Measurements from ENCODE around the gene CNKSR3.

The CNKSR3 gene

DNA sequence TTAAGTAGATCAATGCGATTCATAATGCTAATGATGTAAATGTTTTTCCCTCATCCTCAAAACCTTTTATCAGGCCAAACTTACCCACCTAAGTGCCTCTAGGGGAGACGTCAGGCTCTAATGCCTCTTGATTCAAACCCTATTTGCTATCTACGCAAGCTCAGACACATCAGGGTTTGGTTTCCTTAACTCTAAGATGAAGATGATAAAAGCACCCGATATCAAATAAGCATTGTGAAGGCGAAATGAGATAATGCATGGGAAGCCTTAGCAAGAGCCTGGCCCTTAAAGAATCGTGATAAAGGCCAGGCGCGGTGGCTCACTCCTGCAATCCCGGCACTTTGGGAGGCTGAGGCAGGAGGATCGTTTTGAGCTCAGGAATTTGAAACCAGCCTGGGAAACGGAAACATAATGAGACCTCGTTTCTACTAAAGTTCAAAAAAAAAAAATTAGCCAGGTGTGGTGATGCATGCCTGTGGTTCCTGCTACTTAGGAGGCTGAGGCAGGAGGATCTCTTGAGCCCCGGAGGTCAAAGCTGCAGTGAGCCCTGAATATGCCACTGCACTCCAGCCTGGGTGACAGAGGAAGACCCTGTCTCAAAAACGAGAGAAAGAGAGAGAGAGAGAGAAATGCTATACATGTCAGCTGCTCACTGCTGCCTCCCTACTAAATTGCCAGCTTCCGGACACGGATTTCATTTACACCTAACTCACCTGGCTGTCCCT lies 13.5 kb downstream of the CNKSR3 start:
- no peak for DNase-seq (ENCODE audit: extremely low read depth, low read depth)
- TF ChIP-seq, protein P1, sequence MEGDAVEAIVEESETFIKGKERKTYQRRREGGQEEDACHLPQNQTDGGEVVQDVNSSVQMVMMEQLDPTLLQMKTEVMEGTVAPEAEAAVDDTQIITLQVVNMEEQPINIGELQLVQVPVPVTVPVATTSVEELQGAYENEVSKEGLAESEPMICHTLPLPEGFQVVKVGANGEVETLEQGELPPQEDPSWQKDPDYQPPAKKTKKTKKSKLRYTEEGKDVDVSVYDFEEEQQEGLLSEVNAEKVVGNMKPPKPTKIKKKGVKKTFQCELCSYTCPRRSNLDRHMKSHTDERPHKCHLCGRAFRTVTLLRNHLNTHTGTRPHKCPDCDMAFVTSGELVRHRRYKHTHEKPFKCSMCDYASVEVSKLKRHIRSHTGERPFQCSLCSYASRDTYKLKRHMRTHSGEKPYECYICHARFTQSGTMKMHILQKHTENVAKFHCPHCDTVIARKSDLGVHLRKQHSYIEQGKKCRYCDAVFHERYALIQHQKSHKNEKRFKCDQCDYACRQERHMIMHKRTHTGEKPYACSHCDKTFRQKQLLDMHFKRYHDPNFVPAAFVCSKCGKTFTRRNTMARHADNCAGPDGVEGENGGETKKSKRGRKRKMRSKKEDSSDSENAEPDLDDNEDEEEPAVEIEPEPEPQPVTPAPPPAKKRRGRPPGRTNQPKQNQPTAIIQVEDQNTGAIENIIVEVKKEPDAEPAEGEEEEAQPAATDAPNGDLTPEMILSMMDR (IDR thresholded peaks at IDR 0.05; ENCODE audit: low read depth, low read length), result no peak

DNA sequence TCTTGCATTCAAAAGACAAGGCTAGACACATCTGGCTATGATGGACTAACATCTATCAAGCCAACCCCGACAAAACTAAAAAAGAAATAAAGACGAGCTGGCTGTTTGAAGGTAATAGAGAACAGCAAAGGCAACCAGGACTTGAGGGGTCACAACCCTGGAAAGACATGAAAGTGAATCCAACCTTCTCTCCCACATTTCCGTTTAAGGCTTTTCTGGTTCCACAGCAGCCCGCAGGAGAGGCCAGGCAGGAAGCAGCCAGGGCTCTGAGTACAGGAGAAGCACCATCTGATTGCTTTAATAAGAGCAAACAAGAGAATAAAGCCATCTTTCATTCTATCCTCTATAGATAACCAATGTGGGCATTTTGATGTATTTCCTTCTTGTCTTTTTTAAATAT lies 14.3 kb downstream of the CNKSR3 start:
- TF ChIP-seq, protein P1 (IDR thresholded peaks at IDR 0.05; ENCODE audit: low read depth, low read length), result no peak
- no peak for DNase-seq (ENCODE audit: extremely low read depth, low read depth)

DNA sequence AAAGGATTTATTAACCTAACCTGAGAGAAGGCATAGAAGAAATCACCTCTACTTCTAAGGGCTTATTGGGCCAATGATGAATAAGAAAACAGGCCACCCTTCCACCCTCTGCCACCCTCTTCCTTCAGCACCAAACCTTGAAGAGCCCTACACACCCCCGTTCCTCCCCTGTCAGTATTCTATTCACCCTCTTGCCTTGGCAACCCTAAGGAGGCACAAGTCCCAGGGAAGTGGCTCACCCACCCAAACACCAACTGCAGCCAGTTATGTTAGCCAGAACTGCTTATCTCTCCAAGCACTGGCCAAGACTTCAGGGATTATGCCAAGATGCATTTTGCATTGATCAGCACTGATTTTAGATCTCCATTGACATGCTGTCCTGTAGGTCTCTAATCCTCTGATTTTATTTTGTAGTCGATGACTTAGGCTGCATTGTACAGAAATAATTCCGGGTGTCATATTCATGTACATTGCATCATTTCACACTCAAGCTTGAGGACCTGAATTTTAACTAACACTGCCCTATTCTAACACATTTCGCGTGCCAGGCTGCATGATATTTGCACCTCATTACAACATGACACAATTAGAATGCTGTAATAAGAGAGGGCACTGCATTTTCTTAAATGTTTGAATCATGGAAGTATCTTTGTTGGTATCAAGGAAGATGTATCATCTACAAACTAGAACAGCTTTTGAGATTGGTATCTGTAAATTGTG lies 15.7 kb downstream of the CNKSR3 start:
- TF ChIP-seq, protein P1 (IDR thresholded peaks at IDR 0.05; ENCODE audit: low read depth, low read length), result no peak
- DNase-seq (ENCODE audit: extremely low read depth, low read depth), result no peak

DNA sequence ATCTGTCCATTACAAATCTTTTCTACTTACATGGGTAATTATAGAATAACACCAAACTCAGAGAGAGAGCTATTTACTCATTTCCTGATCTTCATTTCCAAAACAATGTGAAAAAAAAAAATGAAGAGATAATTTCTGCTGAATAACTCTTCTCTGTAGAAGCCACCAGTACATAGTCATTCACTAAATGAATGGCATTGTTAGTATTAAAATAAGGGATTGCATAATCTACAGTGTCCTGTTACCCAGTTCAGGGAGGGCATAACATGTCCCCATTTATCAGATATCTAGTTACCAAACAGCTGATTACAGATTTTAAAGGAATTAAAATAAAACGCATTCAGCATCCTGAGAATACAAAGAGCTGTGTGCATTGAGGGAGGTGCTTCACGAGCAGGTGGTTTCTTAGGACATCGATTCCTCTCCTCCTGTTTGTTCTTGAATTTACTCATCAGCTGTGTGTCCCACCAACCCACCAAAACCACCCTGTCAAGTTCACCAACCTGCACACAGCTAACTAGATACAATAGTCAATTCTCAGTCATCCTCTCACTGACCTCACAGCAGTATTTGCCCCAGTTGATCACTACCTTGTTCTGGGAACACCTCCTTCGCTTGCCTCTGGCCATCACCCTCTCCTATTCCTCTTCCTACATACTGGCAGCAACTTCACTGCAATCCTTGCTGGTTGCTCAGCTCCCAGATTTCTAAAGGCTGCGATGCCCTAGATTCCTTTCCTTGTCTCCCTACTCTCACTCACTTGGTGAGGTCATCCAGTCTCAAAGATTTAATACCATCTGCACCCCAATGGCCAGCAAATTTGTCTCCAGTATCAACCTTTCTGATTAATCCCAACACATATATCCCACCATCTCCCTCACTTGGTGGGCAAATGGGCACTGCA lies 18.7 kb downstream of the CNKSR3 start:
- TF ChIP-seq, protein P1 (IDR thresholded peaks at IDR 0.05; ENCODE audit: low read depth, low read length), result no peak
- no peak for DNase-seq (ENCODE audit: extremely low read depth, low read depth)

DNA sequence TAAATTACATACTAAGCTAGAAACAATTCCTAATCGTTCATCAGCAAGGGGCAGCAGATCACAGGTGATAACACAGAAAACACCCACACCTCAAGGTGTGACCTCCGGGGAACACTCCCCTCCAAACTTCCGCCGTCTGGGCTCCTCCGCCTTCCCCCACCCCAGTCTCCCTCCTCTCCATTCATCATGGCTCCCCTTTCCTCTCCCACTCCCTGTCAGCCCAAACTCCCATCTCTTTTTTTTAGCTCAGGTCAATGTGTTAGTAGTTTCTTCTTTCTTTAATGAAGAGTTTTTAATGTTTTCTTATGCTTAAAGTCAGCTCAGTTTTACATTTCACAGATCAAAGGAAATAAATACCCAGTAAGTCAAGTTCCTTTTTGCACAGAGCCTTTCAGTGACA lies 20.7 kb downstream of the CNKSR3 start:
- TF ChIP-seq, protein P1 (IDR thresholded peaks at IDR 0.05; ENCODE audit: low read depth, low read length), result no peak
- no peak for DNase-seq (ENCODE audit: extremely low read depth, low read depth)

DNA sequence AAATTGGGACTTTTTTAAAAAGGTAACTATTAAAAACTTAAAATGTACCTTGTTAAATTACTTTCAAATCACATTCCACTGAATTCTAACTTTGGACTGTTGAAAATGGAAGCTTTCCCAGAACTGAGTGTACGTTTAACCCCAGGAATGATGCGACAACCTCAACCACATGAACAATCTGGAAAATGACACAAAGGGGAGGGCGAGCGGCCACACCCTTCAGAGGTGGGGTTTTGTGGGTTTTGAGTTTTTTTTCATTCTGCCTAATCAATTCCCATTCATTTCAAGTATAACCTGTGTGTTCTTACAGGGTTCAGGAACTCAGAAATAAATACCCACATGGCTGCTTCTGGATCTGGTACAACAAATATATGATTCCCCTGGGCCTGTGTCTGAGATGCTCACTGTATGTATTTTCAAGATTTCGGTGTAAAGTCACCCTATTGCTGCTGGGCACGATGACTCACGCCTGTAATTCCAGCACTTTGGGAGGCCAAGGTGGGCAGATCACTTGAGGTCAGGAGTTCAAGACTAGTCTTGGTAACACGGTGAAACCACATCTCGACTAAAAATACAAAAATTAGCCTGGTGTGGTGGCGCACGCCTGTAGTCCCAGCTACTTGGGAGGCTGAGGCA lies 21.6 kb downstream of the CNKSR3 start:
- DNase-seq (ENCODE audit: extremely low read depth, low read depth), result no peak
- TF ChIP-seq, protein P1 (IDR thresholded peaks at IDR 0.05; ENCODE audit: low read depth, low read length), result no peak
